Hypothalamus (tissue), 51 donors: ENCODE results near the gene EPN3.

Experiments
- DNase-seq, 51 donors: peaks; one replicate each; lab custom pipeline; 2025; lab: John Stamatoyannopoulos, UW

EPN3 gene

GRCh38 chr17:50562242-50563091 lies 29.9 kb downstream of the EPN3 start:
- peak in 2 of 51 donors; percentile 13 to 17 for DNase-seq

DNA sequence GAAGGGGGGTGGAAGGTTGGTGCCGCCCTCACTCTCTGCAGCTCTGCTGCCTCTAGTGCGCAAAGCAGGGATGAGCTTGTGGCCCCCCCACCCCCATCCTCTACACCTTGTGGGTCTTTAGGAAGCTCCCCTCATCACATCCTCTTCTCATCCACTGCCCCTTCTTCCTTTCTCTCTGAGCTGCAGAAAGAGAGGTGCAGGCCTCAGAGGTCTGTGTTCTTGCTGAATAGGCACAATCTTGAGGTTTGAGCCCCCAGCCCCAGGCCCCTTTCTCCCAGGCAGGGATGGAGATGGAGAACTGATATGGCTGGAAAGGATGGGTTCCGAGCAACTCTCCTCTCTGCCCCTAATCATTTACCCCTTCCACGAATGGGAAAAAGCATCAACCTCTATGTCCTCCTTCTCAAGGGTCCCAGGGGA lies 30.6 kb downstream of the EPN3 start:
- DNase-seq, result peak in 1 of 51 donors; percentile 22

GRCh38 chr17:50564916-50565315 lies 32.4 kb downstream of the EPN3 start:
- DNase-seq, result peak in 15 of 51 donors; percentile 6 to 66 (median 29)

- peak in 28 of 51 donors; percentile 15 to 85 (median 42) for DNase-seq
Observed at GRCh38 chr17:50565402-50566350, 33.1 kb downstream of the EPN3 start.

DNA sequence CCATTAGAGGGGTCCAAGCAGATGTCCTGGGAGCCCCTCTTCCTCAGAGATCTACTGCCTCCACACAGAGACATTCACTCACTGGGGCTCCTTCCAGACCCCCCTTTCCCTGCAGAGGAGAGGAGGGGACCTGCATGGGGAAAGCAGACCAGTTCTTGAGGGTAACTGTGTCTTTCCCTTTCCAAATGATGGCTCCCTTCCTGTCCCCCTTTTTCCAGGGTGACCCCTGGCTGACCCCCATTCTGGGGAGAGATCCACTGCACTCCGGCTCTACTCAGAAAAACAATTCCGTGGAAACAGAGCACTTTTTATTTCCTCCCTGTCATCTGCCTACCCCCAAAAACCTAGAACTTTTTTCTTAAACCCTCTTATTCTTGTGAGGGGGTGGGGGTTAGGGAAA lies 34.4 kb downstream of the EPN3 start:
- DNase-seq, result no peak

DNA sequence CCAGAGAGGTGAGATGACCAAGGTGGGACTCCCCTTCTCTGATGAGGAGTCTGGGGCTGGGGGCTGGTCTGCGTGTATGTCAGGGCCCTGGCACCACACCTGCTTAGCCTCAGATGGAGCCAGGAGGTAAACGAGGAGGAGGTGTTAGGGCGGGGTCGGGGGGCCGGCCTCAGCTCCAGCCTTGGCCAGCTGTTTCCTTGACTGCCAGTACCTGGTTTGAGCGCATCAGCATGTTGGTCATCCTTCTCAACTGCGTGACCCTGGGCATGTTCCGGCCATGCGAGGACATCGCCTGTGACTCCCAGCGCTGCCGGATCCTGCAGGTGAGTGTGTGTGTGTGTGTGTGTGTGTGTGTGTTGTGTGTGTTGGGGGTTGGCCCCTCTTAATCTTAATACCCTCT lies 36.1 kb downstream of the EPN3 start:
- DNase-seq, result no peak

- DNase-seq, result no peak
Observed at GRCh38 chr17:50569592-50569991, 37.1 kb downstream of the EPN3 start.

GRCh38 chr17:50570032-50570431 lies 37.5 kb downstream of the EPN3 start:
- no peak for DNase-seq

DNA sequence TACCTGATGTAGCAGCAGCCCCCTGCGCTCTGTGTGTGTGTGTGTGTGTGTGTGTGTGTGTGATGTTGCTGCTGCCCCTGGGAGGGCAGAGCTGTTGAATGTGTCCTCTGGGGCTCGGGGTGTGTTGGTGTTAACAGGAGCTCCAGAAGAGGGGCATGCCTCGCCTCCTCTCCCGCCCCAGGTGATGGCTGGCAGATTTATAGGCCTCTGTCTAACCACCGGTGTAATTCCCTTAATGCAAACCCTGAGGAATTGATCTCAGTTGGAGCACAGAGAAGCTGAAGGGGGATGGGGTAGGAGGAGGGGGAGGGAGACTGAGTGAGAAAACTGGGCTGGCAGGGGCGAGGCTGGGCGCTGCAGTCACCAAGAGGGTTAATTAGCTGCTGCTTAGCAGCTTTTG lies 38.0 kb downstream of the EPN3 start:
- DNase-seq, result no peak

DNA sequence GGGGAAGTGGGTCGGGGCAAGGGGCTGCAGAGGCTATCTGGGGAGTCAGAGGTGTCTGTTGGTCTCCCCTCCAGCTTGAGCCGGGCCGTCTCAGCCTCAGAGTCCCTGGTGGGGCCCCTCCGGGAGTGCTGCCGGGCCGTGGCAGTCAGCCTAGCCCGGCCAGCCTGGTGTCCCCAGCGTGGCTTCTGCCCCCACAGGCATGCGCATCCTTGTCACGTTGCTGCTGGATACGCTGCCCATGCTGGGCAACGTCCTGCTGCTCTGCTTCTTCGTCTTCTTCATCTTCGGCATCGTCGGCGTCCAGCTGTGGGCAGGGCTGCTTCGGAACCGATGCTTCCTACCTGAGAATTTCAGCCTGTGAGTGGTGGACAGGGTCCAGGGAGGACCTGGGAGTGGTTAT lies 39.1 kb downstream of the EPN3 start:
- no peak for DNase-seq

DNA sequence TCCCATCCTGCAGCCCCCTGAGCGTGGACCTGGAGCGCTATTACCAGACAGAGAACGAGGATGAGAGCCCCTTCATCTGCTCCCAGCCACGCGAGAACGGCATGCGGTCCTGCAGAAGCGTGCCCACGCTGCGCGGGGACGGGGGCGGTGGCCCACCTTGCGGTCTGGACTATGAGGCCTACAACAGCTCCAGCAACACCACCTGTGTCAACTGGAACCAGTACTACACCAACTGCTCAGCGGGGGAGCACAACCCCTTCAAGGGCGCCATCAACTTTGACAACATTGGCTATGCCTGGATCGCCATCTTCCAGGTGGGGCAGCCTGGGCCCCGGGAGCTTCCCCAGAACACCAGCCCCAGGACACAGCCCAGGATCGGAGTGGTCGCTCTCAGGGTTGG lies 40.0 kb downstream of the EPN3 start:
- DNase-seq, result no peak

DNA sequence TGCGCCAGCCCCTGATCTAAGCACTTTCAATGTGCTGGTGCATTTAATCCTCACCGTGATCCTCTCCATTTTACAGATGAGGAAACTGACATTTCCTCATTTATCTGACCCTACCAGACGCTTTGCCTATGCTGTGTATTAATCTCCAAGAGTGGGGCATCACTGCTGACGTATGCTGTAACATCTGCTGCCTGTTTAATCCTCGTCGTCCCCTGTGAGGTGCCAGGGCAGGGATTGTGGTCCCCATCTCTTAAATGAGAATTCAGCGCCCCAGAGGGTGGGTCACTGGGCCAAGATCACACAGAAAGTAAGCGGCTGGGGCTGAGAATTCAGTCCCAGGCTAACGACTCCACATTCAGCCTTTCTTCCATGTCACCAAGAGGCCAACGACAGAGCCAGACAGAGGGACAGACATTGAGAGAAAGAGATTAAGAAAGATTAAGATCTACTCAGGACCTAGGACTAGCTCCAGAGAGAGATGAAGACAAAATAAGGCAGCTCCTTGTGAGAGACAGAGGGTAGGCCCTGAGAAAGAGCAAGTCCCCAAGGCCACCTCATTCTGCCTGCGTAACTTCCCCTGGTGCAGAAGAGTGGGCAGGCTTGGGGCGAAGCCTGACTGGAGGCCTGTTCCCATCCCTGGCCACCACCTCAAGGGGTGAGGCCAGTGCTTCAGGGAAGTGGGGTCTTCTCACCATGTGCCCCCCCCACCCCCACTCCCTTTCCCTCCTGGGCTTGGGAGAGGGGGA lies 41.5 kb downstream of the EPN3 start:
- no peak for DNase-seq

- no peak for DNase-seq
Observed at GRCh38 chr17:50575581-50576210, 43.2 kb downstream of the EPN3 start.

DNA sequence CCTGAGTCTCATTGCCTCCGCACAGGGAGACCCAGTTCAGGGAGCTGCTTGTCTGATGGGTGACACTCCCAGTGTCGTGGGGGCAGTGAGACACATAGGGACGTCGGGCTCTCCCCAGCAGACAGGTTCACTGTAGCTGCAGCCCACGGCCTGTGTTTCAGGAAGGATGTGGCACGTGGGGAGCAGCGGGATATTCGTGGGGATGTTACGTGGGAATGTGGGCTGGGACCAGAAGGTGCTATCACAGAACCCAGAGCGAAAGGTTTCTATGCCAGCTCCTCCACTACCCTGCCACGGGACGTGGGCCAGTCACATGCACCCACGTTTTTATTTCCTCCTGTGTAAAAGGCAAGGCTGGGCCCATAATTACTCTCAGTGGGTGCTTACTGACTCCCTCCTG lies 44.3 kb downstream of the EPN3 start:
- DNase-seq, result peak in 1 of 51 donors; percentile 28

DNA sequence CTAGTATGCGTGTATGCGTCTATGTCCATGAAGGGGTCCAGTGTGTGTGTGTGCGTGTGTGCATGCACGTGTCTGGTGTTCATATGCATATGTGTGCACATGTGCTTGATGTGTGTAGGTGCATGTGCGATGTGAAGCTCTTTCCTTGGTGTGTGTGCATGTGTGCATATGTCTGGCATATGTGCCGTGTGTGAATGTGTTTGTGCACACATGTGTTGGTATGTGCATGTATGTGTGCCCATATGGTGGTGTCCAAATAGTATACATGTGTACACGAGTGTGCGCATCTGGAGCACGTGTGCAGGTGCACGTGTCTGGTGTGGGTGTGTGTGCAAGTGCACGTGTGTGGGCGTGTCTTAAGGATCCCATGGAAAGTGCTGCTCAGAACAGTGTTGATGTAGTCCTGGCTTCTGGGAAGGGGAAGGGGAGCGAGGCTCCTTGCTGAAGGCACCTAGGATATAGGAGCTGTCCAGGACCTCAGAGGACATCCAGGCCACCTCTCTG lies 45.0 kb downstream of the EPN3 start:
- DNase-seq, result no peak

DNA sequence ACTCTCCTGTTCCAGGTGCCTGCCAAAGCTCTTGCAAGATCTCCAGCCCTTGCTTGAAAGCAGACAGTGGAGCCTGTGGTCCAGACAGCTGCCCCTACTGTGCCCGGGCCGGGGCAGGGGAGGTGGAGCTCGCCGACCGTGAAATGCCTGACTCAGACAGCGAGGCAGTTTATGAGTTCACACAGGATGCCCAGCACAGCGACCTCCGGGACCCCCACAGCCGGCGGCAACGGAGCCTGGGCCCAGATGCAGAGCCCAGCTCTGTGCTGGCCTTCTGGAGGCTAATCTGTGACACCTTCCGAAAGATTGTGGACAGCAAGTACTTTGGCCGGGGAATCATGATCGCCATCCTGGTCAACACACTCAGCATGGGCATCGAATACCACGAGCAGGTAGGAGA lies 45.6 kb downstream of the EPN3 start:
- no peak for DNase-seq

DNA sequence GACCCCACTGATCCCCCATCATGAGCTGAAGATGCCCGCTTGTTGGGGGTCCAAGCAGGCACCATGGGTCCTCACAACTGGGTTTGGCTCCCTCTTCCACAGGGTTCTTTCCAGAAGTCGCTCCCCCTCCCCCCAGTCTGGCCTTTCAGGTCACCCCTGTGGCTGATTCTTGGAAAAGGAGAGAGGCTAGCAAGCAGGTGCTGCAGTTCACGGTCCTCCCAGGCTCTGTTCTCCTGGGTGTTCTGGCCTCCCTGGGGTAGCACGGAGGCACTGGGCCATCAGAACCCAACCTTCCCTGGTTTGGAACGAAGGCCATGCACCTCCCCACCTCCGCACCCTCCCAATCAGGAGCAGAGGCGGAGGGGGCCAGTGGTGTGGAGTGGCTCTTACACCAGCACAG lies 46.9 kb downstream of the EPN3 start:
- no peak for DNase-seq

DNA sequence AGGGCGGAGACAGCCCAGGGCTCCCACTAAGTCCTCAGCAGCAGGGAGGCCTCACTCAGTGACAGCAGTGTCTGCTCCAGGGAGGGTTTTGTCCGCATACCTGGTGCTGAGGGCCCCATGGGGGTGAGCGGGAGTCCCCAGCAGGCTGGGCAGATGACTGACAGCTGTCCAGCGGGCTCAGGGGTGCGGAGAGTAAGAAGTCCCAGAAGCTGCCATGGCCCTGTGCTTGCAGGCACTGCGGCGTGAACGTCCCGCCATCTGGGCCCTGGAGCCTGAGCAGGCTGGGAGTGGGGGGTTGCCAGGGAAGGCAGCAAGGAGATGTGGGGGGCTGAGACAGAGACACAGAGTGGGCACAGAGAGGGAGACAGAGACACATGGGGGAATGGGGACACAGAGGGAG lies 48.1 kb downstream of the EPN3 start:
- no peak for DNase-seq

DNA sequence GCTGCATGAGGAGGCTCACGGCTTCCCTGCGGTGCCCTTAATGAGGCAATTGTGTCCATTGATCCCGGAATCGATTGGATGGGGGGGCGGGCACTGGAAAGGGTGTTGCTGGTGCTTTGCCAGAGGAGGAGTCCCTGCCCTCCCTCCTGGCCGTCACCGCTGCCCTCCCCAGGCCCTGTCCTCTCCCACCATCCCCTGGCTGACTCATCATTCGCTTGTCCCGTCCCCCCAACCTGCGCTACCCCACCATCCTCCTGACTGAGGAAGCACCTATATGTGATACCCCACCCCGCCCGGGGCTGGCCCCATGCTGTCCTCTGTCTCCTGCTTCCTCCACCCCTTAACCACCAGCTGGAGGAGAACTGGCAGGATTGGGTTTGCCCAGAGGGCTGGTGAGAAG lies 48.8 kb downstream of the EPN3 start:
- no peak for DNase-seq

DNA sequence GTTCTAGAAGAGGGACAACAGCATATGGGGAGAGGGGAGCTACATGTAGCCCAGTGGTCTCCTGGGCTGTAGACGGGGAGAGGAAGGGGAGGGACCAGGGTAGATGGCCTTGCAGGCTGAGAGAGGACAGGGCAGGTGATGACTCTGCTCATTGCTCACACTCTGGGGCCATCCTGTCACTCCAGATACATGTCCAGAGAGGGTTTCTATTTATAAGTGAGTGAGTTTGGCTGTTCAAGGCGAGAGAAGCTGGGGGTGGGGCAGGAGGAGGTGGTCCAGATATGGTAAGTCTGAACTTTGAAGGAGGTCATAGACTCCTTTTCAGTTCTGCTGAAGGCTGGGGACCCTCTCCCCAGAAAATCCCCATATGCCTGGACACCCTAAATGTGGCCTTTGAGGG lies 50.2 kb downstream of the EPN3 start:
- DNase-seq, result no peak
